WTC11 (cell line): ENCODE data around the gene TDRD10. TPM values are rescaled to one million over a fixed set of nuclear protein-coding genes. Genes with fewer than 3 reads are reported as not detected.

Source experiments
- ATAC-seq: fragments of 200-7000 bp; cut with Tn5 transposase; 2 replicates; pipeline ENCODE4 v1.10.0; 2021; ENCODE audit warnings: mild to moderate bottlenecking, moderate library complexity
- CTCF ChIA-PET: fragments of 300-600 bp; sonication (Branson Sonifier 250); formaldehyde crosslinking; loops from one replicate; lab custom pipeline; 2021; ENCODE audit warnings: antibody characterized with exemption; lab: Charles Lee
- POLR2A ChIA-PET: fragments of 350-600 bp; sonication (Branson Sonifier 250); formaldehyde crosslinking; loops from one replicate; lab custom pipeline; 2021; ENCODE audit warnings: antibody characterized with exemption; lab: Charles Lee
- DNase-seq: peaks from one replicate; pipeline ENCODE4 v3.0.0; 2021; ENCODE audit warnings: low spot score
- H3K27ac Mint-ChIP-seq: 2 replicates; pipeline ENCODE4 v1.8.0; 2021; ENCODE audit warnings: mixed read lengths
- H3K27me3 Mint-ChIP-seq: 2 replicates; pipeline ENCODE4 v1.8.0; 2021; ENCODE audit warnings: low read depth, mild to moderate bottlenecking, moderate library complexity, mixed read lengths
- H3K36me3 Mint-ChIP-seq: 2 replicates; pipeline ENCODE4 v1.8.0; 2021; ENCODE audit warnings: mixed read lengths
- H3K4me1 Mint-ChIP-seq: 2 replicates; pipeline ENCODE4 v1.8.0; 2022; ENCODE audit warnings: mixed read lengths
- H3K4me3 Mint-ChIP-seq: 2 replicates; pipeline ENCODE4 v1.8.0; 2021; ENCODE audit warnings: mild to moderate bottlenecking, moderate library complexity, mixed read lengths
- H3K9me3 Mint-ChIP-seq: 2 replicates; pipeline ENCODE4 v1.8.0; 2021; ENCODE audit warnings: mixed read lengths
- CTCF ChIP-seq: fragments of 200-600 bp; IDR thresholded peaks from 2 replicates; pipeline ENCODE4 v1.8.0; 2022; ENCODE audit warnings: antibody characterized with exemption
- ELF4 ChIP-seq: sonication (generic); formaldehyde crosslinking; IDR thresholded peaks from 2 replicates; pipeline ENCODE4 v1.8.1; 2022; ENCODE audit warnings: low read depth, mild to moderate bottlenecking, moderate library complexity, missing genetic modification reagents
- EMX1 ChIP-seq: fragments of 250-450 bp; sonication (Bioruptor Pico); IDR thresholded peaks from 2 replicates; pipeline ENCODE4 v1.8.0; 2021; ENCODE audit warnings: mild to moderate bottlenecking
- FOXJ3 ChIP-seq: sonication (generic); formaldehyde crosslinking; IDR thresholded peaks from 2 replicates; pipeline ENCODE4 v1.9.0; 2021; ENCODE audit warnings: missing genetic modification reagents, mild to moderate bottlenecking, borderline replicate concordance
- FOXP4 ChIP-seq: sonication (generic); formaldehyde crosslinking; IDR thresholded peaks from 2 replicates; pipeline ENCODE4 v1.8.0; 2022; ENCODE audit warnings: mild to moderate bottlenecking, missing genetic modification reagents
- GRHL2 ChIP-seq: fragments of 250-450 bp; sonication (Bioruptor Pico); IDR thresholded peaks from 2 replicates; pipeline ENCODE4 v1.8.0; 2022; ENCODE audit warnings: mild to moderate bottlenecking, moderate library complexity; ENCODE audit not compliant: insufficient replicate concordance, severe bottlenecking
- GTF2I ChIP-seq: fragments of 250-450 bp; sonication (Bioruptor Pico); conservative IDR thresholded peaks from 2 replicates; pipeline ENCODE4 v1.4.0; 2021; ENCODE audit warnings: mild to moderate bottlenecking
- HMGA2 ChIP-seq: fragments of 250-450 bp; sonication (Bioruptor Pico); IDR thresholded peaks from 2 replicates; pipeline ENCODE4 v1.4.0; 2021; ENCODE audit warnings: mild to moderate bottlenecking, moderate library complexity
- HMGXB4 ChIP-seq: sonication (generic); formaldehyde crosslinking; IDR thresholded peaks from 2 replicates; pipeline ENCODE4 v1.8.1; 2023; ENCODE audit warnings: mild to moderate bottlenecking, moderate library complexity, missing genetic modification reagents
- JUN ChIP-seq: sonication (generic); formaldehyde crosslinking; IDR thresholded peaks from 2 replicates; pipeline ENCODE4 v1.8.0; 2023; ENCODE audit warnings: mild to moderate bottlenecking, missing genetic modification reagents
- KAT7 ChIP-seq: sonication (generic); formaldehyde crosslinking; IDR thresholded peaks from 2 replicates; pipeline ENCODE4 v1.8.1; 2023; ENCODE audit warnings: missing genetic modification reagents, mild to moderate bottlenecking, borderline replicate concordance
- MYBL2 ChIP-seq: sonication (generic); formaldehyde crosslinking; IDR thresholded peaks from 2 replicates; pipeline ENCODE4 v1.8.1; 2023; ENCODE audit warnings: mild to moderate bottlenecking, moderate library complexity, missing genetic modification reagents
- OVOL2 ChIP-seq: fragments of 250-450 bp; sonication (Bioruptor Pico); IDR thresholded peaks from 2 replicates; pipeline ENCODE4 v1.9.0; 2021; ENCODE audit warnings: mild to moderate bottlenecking, borderline replicate concordance
- PREB ChIP-seq: sonication (generic); formaldehyde crosslinking; IDR thresholded peaks from 2 replicates; pipeline ENCODE4 v1.8.1; 2022; ENCODE audit warnings: mild to moderate bottlenecking, missing genetic modification reagents, moderate library complexity, borderline replicate concordance
- PRRX2 ChIP-seq: fragments of 250-450 bp; sonication (Bioruptor Pico); IDR thresholded peaks from 2 replicates; pipeline ENCODE4 v1.8.0; 2021; ENCODE audit warnings: mild to moderate bottlenecking
- TCF7 ChIP-seq: sonication (generic); formaldehyde crosslinking; IDR thresholded peaks from 2 replicates; pipeline ENCODE4 v1.8.0; 2022; ENCODE audit warnings: mild to moderate bottlenecking, low read depth, missing genetic modification reagents, moderate library complexity
- USF1 ChIP-seq: sonication (generic); formaldehyde crosslinking; IDR thresholded peaks from 2 replicates; pipeline ENCODE4 v1.8.0; 2022; ENCODE audit warnings: mild to moderate bottlenecking, missing genetic modification reagents
- ZNF232 ChIP-seq: sonication (generic); formaldehyde crosslinking; IDR thresholded peaks from 2 replicates; pipeline ENCODE4 v1.8.0; 2022; ENCODE audit warnings: mild to moderate bottlenecking, missing genetic modification reagents
- ZNF396 ChIP-seq: fragments of 250-450 bp; sonication (Bioruptor Pico); IDR thresholded peaks from 2 replicates; pipeline ENCODE4 v1.8.0; 2021; ENCODE audit warnings: mild to moderate bottlenecking, moderate library complexity, borderline replicate concordance
- total RNA-seq: library from RNA; stranded (reverse); gene quantifications from 3 replicates; pipeline ENCODE4 v1.2.3, GENCODE V29; 2021
- TF ChIP-seq, protein P1 (sequence below): fragments of 250-450 bp; sonication (Bioruptor Pico); IDR thresholded peaks from 2 replicates; pipeline ENCODE4 v1.9.0; 2021; ENCODE audit warnings: mild to moderate bottlenecking
- TF ChIP-seq, protein P2 (sequence below): sonication (generic); formaldehyde crosslinking; IDR thresholded peaks from 2 replicates; pipeline ENCODE4 v1.8.1; 2023; ENCODE audit warnings: mild to moderate bottlenecking, missing genetic modification reagents, borderline replicate concordance
- TF ChIP-seq, protein P3 (sequence below): fragments of 250-450 bp; sonication (Bioruptor Pico); IDR thresholded peaks from 2 replicates; pipeline ENCODE4 v1.9.0; 2021; ENCODE audit warnings: moderate library complexity, mild to moderate bottlenecking, inconsistent platforms, borderline replicate concordance

The TDRD10 gene
- total RNA-seq, 1 experiment from 2014 or later: 0.09 TPM

DNA sequence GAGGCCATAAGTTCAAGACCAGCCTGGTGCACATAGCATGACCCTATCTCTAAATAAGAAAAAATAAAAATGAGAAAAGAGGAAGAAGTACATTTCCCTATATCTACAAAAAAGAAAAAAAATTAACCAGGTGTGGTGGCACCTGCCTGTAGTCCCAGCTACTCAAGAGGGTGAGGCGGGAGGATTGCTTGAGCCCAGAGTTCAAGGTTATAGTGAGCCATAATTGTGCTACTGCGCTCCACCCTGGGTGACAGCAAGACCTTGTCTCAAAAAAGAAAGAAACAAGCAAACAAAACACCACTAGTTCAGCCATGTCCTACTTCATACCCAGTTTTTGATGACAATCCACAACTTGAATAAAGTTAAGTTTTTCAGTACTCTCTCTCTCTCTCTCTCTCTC, 30.7 kb upstream of the TDRD10 start (continued):
- TF ChIP-seq HMGA2: no peak
- no peak for TF ChIP-seq PREB

- H3K27me3 Mint-ChIP-seq: no peaks in the 10 kb centered on the region
- H3K27ac Mint-ChIP-seq: no peak overlapping the region
- no peak for TF ChIP-seq MYBL2
- ChIA-PET POLR2A (no interaction called here), CTCF (no interaction called here)
- no peaks in the 10 kb centered on the region for H3K9me3 Mint-ChIP-seq
- DNase-seq (no peak), ATAC-seq (no peak)
- H3K4me3 Mint-ChIP-seq: no peak overlapping the region
- H3K4me1 Mint-ChIP-seq: peaks cover 15% of the 10 kb centered on the region
- no peaks in the 10 kb centered on the region for H3K36me3 Mint-ChIP-seq
Observed at GRCh38 chr1:154474802-154475201, 27.2 kb upstream of the TDRD10 start.

- no peak overlapping the region for H3K4me3 Mint-ChIP-seq
- H3K27me3 Mint-ChIP-seq: no peaks in the 10 kb centered on the region
- no peaks in the 10 kb centered on the region for H3K9me3 Mint-ChIP-seq
- DNase-seq: no peak
- H3K4me1 Mint-ChIP-seq: peaks cover 21% of the 10 kb centered on the region
- H3K36me3 Mint-ChIP-seq: no peaks in the 10 kb centered on the region
- ATAC-seq: no peak
- ChIA-PET POLR2A (no interaction called here), CTCF (interaction anchor here (1.3 kb wide), 1 partner anchor 70 kb away, joined by 3 read pairs; no protein-coding TSS in a partner anchor)
- no peak overlapping the region for H3K27ac Mint-ChIP-seq
- no peak for TF ChIP-seq USF1 (CRISPR knock-in tag)
- no peak for TF ChIP-seq GRHL2 (CRISPR knock-in tag)
- TF ChIP-seq FOXJ3 (CRISPR knock-in tag): no peak
- TF ChIP-seq, protein P1, sequence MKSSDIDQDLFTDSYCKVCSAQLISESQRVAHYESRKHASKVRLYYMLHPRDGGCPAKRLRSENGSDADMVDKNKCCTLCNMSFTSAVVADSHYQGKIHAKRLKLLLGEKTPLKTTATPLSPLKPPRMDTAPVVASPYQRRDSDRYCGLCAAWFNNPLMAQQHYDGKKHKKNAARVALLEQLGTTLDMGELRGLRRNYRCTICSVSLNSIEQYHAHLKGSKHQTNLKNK (CRISPR knock-in tag): no peak
- TF ChIP-seq ZNF232 (CRISPR knock-in tag): no peak
- TF ChIP-seq PRRX2: no peak
- no peak for TF ChIP-seq TCF7 (CRISPR knock-in tag)
- no peak for TF ChIP-seq KAT7
- TF ChIP-seq JUN (CRISPR knock-in tag): no peak
- TF ChIP-seq ZNF396 (CRISPR knock-in tag): no peak
- no peak for TF ChIP-seq EMX1
- TF ChIP-seq, protein P2, sequence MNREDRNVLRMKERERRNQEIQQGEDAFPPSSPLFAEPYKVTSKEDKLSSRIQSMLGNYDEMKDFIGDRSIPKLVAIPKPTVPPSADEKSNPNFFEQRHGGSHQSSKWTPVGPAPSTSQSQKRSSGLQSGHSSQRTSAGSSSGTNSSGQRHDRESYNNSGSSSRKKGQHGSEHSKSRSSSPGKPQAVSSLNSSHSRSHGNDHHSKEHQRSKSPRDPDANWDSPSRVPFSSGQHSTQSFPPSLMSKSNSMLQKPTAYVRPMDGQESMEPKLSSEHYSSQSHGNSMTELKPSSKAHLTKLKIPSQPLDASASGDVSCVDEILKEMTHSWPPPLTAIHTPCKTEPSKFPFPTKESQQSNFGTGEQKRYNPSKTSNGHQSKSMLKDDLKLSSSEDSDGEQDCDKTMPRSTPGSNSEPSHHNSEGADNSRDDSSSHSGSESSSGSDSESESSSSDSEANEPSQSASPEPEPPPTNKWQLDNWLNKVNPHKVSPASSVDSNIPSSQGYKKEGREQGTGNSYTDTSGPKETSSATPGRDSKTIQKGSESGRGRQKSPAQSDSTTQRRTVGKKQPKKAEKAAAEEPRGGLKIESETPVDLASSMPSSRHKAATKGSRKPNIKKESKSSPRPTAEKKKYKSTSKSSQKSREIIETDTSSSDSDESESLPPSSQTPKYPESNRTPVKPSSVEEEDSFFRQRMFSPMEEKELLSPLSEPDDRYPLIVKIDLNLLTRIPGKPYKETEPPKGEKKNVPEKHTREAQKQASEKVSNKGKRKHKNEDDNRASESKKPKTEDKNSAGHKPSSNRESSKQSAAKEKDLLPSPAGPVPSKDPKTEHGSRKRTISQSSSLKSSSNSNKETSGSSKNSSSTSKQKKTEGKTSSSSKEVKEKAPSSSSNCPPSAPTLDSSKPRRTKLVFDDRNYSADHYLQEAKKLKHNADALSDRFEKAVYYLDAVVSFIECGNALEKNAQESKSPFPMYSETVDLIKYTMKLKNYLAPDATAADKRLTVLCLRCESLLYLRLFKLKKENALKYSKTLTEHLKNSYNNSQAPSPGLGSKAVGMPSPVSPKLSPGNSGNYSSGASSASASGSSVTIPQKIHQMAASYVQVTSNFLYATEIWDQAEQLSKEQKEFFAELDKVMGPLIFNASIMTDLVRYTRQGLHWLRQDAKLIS: no peak
- no peak for TF ChIP-seq OVOL2 (CRISPR knock-in tag)
- no peak for TF ChIP-seq CTCF
- TF ChIP-seq FOXP4 (CRISPR knock-in tag): no peak
- TF ChIP-seq GTF2I (CRISPR knock-in tag): no peak
- no peak for TF ChIP-seq ELF4 (CRISPR knock-in tag)
- no peak for TF ChIP-seq HMGXB4 (CRISPR knock-in tag)
- TF ChIP-seq, protein P3, sequence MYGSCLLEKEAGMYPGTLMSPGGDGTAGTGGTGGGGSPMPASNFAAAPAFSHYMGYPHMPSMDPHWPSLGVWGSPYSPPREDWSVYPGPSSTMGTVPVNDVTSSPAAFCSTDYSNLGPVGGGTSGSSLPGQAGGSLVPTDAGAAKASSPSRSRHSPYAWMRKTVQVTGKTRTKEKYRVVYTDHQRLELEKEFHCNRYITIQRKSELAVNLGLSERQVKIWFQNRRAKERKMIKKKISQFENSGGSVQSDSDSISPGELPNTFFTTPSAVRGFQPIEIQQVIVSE (CRISPR knock-in tag): no peak
Observed at GRCh38 chr1:154476791-154477190, 25.2 kb upstream of the TDRD10 start.
